IMR-90 (cell line): ENCODE results near the gene CAMKMT. TPM values are rescaled to one million over a fixed set of nuclear protein-coding genes. Genes with fewer than 3 reads are reported as not detected.

Source experiments
- ATAC-seq: fragments of 200-7000 bp; cut with Tn5 transposase; 2 replicates; pipeline ENCODE4 v1.9.1; 2020; ENCODE audit warnings: low read depth, mild to moderate bottlenecking, moderate library complexity
- BruUV-seq: library from RNA; stranded (reverse); fragments of 400-500 nt; replicated peaks from 2 replicates; lab custom pipeline; 2021; lab: Mats Ljungman, UMichigan
- CTCF ChIA-PET: fragments of 300-600 bp; formaldehyde crosslinking; extraction: SDS; loops from one replicate; lab custom pipeline; 2021; ENCODE audit warnings: antibody characterized with exemption; lab: Yijun Ruan, JAX
- POLR2A ChIA-PET: fragments of 300-600 bp; sonication (Branson Sonifier 250); formaldehyde crosslinking; loops from one replicate; lab custom pipeline; 2022; ENCODE audit warnings: antibody characterized with exemption; ENCODE audit not compliant: unreplicated experiment; lab: Charles Lee
- DNase-seq: peaks from one replicate; pipeline ENCODE4 v3.0.0; 2013
- H2AFZ ChIP-seq: replicated peaks from 2 replicates; pipeline ENCODE3; 2013; ENCODE audit warnings: low read length, mild to moderate bottlenecking; ENCODE audit not compliant: poor library complexity
- H2AK5ac ChIP-seq: 2 replicates; pipeline ENCODE4 v1.6.1; 2013; ENCODE audit warnings: low read depth, low read length, inconsistent platforms
- H2AK9ac ChIP-seq: replicated peaks from 2 replicates; pipeline ENCODE3; 2013; ENCODE audit warnings: mild to moderate bottlenecking, low read depth, low read length, moderate library complexity; ENCODE audit not compliant: poor library complexity
- H2BK120ac ChIP-seq: 2 replicates; pipeline ENCODE4 v1.6.1; 2013; ENCODE audit warnings: low read depth, low read length, inconsistent platforms
- H2BK15ac ChIP-seq: 3 replicates; pipeline ENCODE4 v1.6.1; 2013; ENCODE audit warnings: low read depth, low read length, inconsistent platforms
- H2BK20ac ChIP-seq: 2 replicates; pipeline ENCODE4 v1.6.1; 2013; ENCODE audit warnings: low read depth, mild to moderate bottlenecking, inconsistent platforms, low read length, moderate library complexity
- H2BK5ac ChIP-seq: 2 replicates; pipeline ENCODE4 v1.6.1; 2013; ENCODE audit warnings: mild to moderate bottlenecking, low read depth, low read length, inconsistent platforms; ENCODE audit not compliant: poor library complexity, severe bottlenecking
- H3K14ac ChIP-seq: replicated peaks from 2 replicates; pipeline ENCODE4 v1.6.1; 2013; ENCODE audit warnings: low read depth, low read length, inconsistent platforms
- H3K18ac ChIP-seq: 2 replicates; pipeline ENCODE4 v1.6.1; 2013; ENCODE audit warnings: low read depth, low read length, control low read depth
- H3K23ac ChIP-seq: 2 replicates; pipeline ENCODE4 v1.6.1; 2013; ENCODE audit warnings: low read depth, low read length, inconsistent platforms
- H3K27ac ChIP-seq: 2 replicates; pipeline ENCODE4 v1.5.1; 2013; ENCODE audit warnings: mild to moderate bottlenecking, control low read depth, low read length; ENCODE audit not compliant: insufficient read depth
- H3K27me3 ChIP-seq: 2 replicates; pipeline ENCODE4 v1.6.1; 2013; ENCODE audit warnings: low read length; ENCODE audit not compliant: control insufficient read depth, insufficient read depth
- H3K36me3 ChIP-seq: 2 replicates; pipeline ENCODE4 v1.6.1; 2013; ENCODE audit warnings: low read length, mixed read lengths; ENCODE audit not compliant: control insufficient read depth, insufficient read depth
- H3K4ac ChIP-seq: 2 replicates; pipeline ENCODE4 v1.6.1; 2013; ENCODE audit warnings: low read depth, low read length, inconsistent platforms
- H3K4me1 ChIP-seq: 2 replicates; pipeline ENCODE4 v1.6.1; 2013; ENCODE audit warnings: low read length, mixed read lengths; ENCODE audit not compliant: control insufficient read depth, insufficient read depth
- H3K4me2 ChIP-seq: 2 replicates; pipeline ENCODE4 v1.6.1; 2013; ENCODE audit warnings: low read depth, mild to moderate bottlenecking, control low read depth, low read length, moderate library complexity
- H3K4me3 ChIP-seq: 2 replicates; pipeline ENCODE4 v1.5.1; 2013; ENCODE audit warnings: low read depth, mild to moderate bottlenecking, control low read depth, low read length, moderate library complexity; ENCODE audit not compliant: insufficient read depth
- H3K56ac ChIP-seq: 2 replicates; pipeline ENCODE4 v1.6.1; 2013; ENCODE audit warnings: low read length, inconsistent platforms; ENCODE audit not compliant: insufficient read depth; ENCODE audit errors: extremely low read depth
- H3K79me1 ChIP-seq, 2 experiments: 2 replicates each; pipeline ENCODE4 v1.6.1; 2013; ENCODE audit warnings: low read length in 2 of 2, inconsistent platforms in 1 of 2, low read depth in 1 of 2
- H3K9ac ChIP-seq: 2 replicates; pipeline ENCODE4 v1.6.1; 2013; ENCODE audit warnings: low read depth, low read length, control low read depth
- H3K9me1 ChIP-seq: 2 replicates; pipeline ENCODE4 v1.6.1; 2013; ENCODE audit warnings: low read length, inconsistent platforms; ENCODE audit not compliant: insufficient read depth
- H3K9me3 ChIP-seq: 2 replicates; pipeline ENCODE4 v1.6.1; 2013; ENCODE audit warnings: low read length; ENCODE audit not compliant: control insufficient read depth, insufficient read depth
- H4K20me1 ChIP-seq: 2 replicates; pipeline ENCODE4 v1.6.1; 2013; ENCODE audit warnings: low read length, inconsistent platforms; ENCODE audit not compliant: insufficient read depth
- H4K5ac ChIP-seq: 2 replicates; pipeline ENCODE4 v1.6.1; 2013; ENCODE audit warnings: mild to moderate bottlenecking, low read depth, low read length, control low read depth
- H4K8ac ChIP-seq, 2 experiments: 2 replicates each; pipeline ENCODE4 v1.6.1; 2013; ENCODE audit warnings: low read depth in 2 of 2, low read length in 2 of 2, control low read depth in 1 of 2, inconsistent platforms in 1 of 2
- H4K91ac ChIP-seq: 2 replicates; pipeline ENCODE4 v1.6.1; 2013; ENCODE audit warnings: low read depth, low read length, inconsistent platforms; ENCODE audit not compliant: insufficient read depth
- BHLHE40 ChIP-seq: fragments of 150-350 bp; IDR thresholded peaks from 2 replicates; pipeline ENCODE4 v1.6.1; 2016; ENCODE audit warnings: mild to moderate bottlenecking, low read depth, low read length
- CHD1 ChIP-seq: IDR thresholded peaks from 2 replicates; pipeline ENCODE4 v1.6.1; 2012; ENCODE audit warnings: low read depth, low read length, improper control_type of control experiment
- MXI1 ChIP-seq: IDR thresholded peaks from 2 replicates; pipeline ENCODE4 v1.6.1; 2012; ENCODE audit warnings: low read depth, mild to moderate bottlenecking, low read length, moderate library complexity, borderline replicate concordance
- POLR2A ChIP-seq: IDR thresholded peaks from 2 replicates; pipeline ENCODE4 v1.6.1; 2012; ENCODE audit warnings: mild to moderate bottlenecking, low read depth, low read length
- RCOR1 ChIP-seq: IDR thresholded peaks from 2 replicates; pipeline ENCODE4 v1.6.1; 2012; ENCODE audit warnings: mild to moderate bottlenecking, low read length, improper control_type of control experiment; ENCODE audit not compliant: insufficient replicate concordance
- WGBS, 2 experiments: methylation state at CpG; one replicate each; pipeline versions ENCODE4 v1.1.5 to v1.1.7; 2013; ENCODE audit warnings: missing lambda C conversion rate in 2 of 2; ENCODE audit not compliant: insufficient read length in 1 of 2; ENCODE audit errors: extremely low coverage in 2 of 2; 5-methylcytosine and 5-hydroxymethylcytosine counted together
- dilution Hi-C: fragments of 300-500 bp; cut with HindIII; formaldehyde crosslinking; loops from one replicate; pipeline ENCODE4 v1.14.3; 2018; ENCODE audit warnings: low sequenced_read_pairs; ENCODE audit not compliant: unreplicated experiment
- in situ Hi-C: fragments of 300-500 bp; cut with MboI; formaldehyde crosslinking; loops from 3 replicates; pipeline ENCODE4 v1.14.3; 2019; ENCODE audit warnings: low sequenced_read_pairs, inconsistent platforms, mixed read lengths
- intact Hi-C: fragments of 100-400 bp; cut with micrococcal nuclease; formaldehyde crosslinking; loops from 2 replicates; pipeline ENCODE4 v1.10.0; 2022
- polyA plus RNA-seq, 3 experiments: library from polyadenylated mRNA; depleted of rRNA; stranded (reverse); fragments of >200 nt; gene quantifications; 2 replicates each; pipeline ENCODE4 v1.2.3, GENCODE V29; 2012; ENCODE audit warnings: low replicate concordance in 1 of 3
- total RNA-seq: library from RNA; depleted of rRNA; stranded (reverse); fragments of >200 nt; gene quantifications from 2 replicates; pipeline ENCODE4 v1.2.3, GENCODE V29; 2012
- TF ChIP-seq, protein P1 (sequence below): fragments of 150-350 bp; IDR thresholded peaks from 2 replicates; pipeline ENCODE4 v1.6.1; 2017; ENCODE audit warnings: mild to moderate bottlenecking, antibody characterized with exemption, low read length, low read depth

The CAMKMT gene
- total and polyA plus RNA-seq, 2 of the 4 experiments (the other 2 are of a cell fraction): 4.4 to 6.8 TPM

DNA sequence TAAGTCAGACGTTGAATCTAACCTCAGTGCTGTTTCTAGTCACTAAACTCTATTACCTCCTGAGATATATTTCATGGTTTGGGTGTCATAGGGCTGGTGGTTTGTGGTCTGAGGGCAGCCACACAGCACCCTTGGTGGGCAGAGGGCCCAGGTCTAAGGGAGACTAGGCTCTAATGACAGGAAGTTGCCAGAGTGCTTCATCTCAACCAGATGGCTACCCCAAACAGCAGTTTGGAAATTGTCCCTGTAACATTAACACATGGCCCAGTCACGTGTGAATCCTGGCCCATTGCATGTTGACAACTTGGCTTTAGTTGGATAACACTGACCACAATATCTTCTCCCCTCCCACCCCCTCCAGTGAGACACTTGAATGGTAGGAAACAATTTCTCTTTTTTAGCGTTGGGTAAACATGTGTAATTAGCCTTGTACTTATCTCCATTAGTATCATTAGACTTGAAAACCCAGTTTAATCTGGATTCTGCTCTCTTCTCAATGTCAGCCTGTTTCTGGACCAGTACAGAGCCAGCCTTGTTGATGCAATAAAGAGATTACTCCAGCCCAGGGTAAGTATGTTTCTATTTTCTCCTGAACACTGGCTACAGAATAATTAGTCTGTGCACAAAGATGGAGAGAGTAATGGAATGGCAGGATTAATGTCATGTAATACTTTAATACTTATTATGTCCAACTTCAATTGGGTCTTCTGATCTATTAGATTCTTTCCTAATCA, 392.0 kb downstream of the CAMKMT start:
- H3K27me3 ChIP-seq: no peaks in the 10 kb centered on the region
- ChIA-PET CTCF (no interaction called here), POLR2A (no interaction called here)
- H4K5ac ChIP-seq: no peak overlapping the region
- no TSS peak for BruUV-seq
- dilution Hi-C loops (no loop called here), intact Hi-C loops (no loop called here), in situ Hi-C loops (no loop called here)
- no peak overlapping the region for H3K4me2 ChIP-seq
- no peak overlapping the region for H2AFZ ChIP-seq
- no peak overlapping the region for H4K8ac ChIP-seq
- no peaks in the 10 kb centered on the region for H3K4me1 ChIP-seq
- no peak overlapping the region for H2BK20ac ChIP-seq
- no peaks in the 10 kb centered on the region for H4K20me1 ChIP-seq
- no peak overlapping the region for H3K27ac ChIP-seq
- H3K79me1 ChIP-seq: no peaks in the 10 kb centered on the region
- no peak overlapping the region for H3K9ac ChIP-seq
- H2BK120ac ChIP-seq: no peak overlapping the region
- no peak overlapping the region for H3K23ac ChIP-seq
- WGBS, 2 experiments: no CpG with 5 or more reads among the region's 3 CpGs
- H2AK5ac ChIP-seq: no peak overlapping the region
- no peaks in the 10 kb centered on the region for H3K9me1 ChIP-seq
- H3K9me3 ChIP-seq: no peaks in the 10 kb centered on the region
- H4K91ac ChIP-seq: no peak overlapping the region
- DNase-seq (no peak), ATAC-seq (no peak)
- no peak overlapping the region for H3K4me3 ChIP-seq
- H3K18ac ChIP-seq: no peak overlapping the region
- H3K56ac ChIP-seq: no peak overlapping the region
- no peak overlapping the region for H3K14ac ChIP-seq
- no peaks in the 10 kb centered on the region for H3K36me3 ChIP-seq
- no peak overlapping the region for H2BK5ac ChIP-seq
- TF ChIP-seq POLR2A (no peak), MXI1 (no peak), CHD1 (no peak), RCOR1 (no peak), BHLHE40 (no peak)
- TF ChIP-seq, protein P1, sequence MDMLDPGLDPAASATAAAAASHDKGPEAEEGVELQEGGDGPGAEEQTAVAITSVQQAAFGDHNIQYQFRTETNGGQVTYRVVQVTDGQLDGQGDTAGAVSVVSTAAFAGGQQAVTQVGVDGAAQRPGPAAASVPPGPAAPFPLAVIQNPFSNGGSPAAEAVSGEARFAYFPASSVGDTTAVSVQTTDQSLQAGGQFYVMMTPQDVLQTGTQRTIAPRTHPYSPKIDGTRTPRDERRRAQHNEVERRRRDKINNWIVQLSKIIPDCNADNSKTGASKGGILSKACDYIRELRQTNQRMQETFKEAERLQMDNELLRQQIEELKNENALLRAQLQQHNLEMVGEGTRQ: 0 out of 2 replicates have a peak, but pooled peaks have one; percentile 6
- no peak overlapping the region for H2AK9ac ChIP-seq
- H2BK15ac ChIP-seq: no peak overlapping the region
- no peak overlapping the region for H3K4ac ChIP-seq
